Rectal smooth muscle tissue (tissue), 1 donor: ENCODE measurements around the gene C7orf57.

ENCODE experiments used
- H3K27ac ChIP-seq: one replicate; pipeline ENCODE4 v1.7.0; 2013; ENCODE audit warnings: low read depth, low read length, inconsistent platforms
- H3K27me3 ChIP-seq: one replicate; pipeline ENCODE4 v1.7.0; 2013; ENCODE audit warnings: low read length; ENCODE audit not compliant: control insufficient read depth, insufficient read depth
- H3K36me3 ChIP-seq: one replicate; pipeline ENCODE4 v1.7.0; 2013; ENCODE audit warnings: low read length; ENCODE audit not compliant: control insufficient read depth, insufficient read depth
- H3K4me1 ChIP-seq: one replicate; pipeline ENCODE4 v1.7.0; 2013; ENCODE audit warnings: low read length; ENCODE audit not compliant: control insufficient read depth, insufficient read depth
- H3K4me3 ChIP-seq: one replicate; pipeline ENCODE4 v1.7.0; 2013; ENCODE audit warnings: low read length
- H3K9ac ChIP-seq: one replicate; pipeline ENCODE4 v1.7.0; 2013; ENCODE audit warnings: low read length

C7orf57 gene

GRCh38 chr7:48041653-48041970 is 6.3 kb downstream of the C7orf57 start:
- Histone ChIP-seq H3K36me3 (no peaks in the 10 kb centered on the region), H3K27me3 (no peaks in the 10 kb centered on the region), H3K9ac (no peak overlapping the region), H3K27ac (no peak overlapping the region), H3K4me1 (no peaks in the 10 kb centered on the region), H3K4me3 (no peak overlapping the region)

GRCh38 chr7:48042216-48042615 is 6.9 kb downstream of the C7orf57 start:
- no peak overlapping the region for H3K9ac ChIP-seq
- no peaks in the 10 kb centered on the region for H3K36me3 ChIP-seq
- no peak overlapping the region for H3K27ac ChIP-seq
- no peak overlapping the region for H3K4me3 ChIP-seq
- H3K27me3 ChIP-seq = no peaks in the 10 kb centered on the region
- H3K4me1 ChIP-seq = no peaks in the 10 kb centered on the region

GRCh38 chr7:48042636-48043035 is 7.3 kb downstream of the C7orf57 start:
- Histone ChIP-seq H3K27ac (no peak overlapping the region), H3K4me3 (no peak overlapping the region), H3K4me1 (no peaks in the 10 kb centered on the region), H3K27me3 (no peaks in the 10 kb centered on the region), H3K36me3 (no peaks in the 10 kb centered on the region), H3K9ac (no peak overlapping the region)

GRCh38 chr7:48045195-48045765 is 9.9 kb downstream of the C7orf57 start:
- H3K27ac ChIP-seq = no peak overlapping the region
- no peak overlapping the region for H3K4me3 ChIP-seq
- no peak overlapping the region for H3K9ac ChIP-seq
- H3K36me3 ChIP-seq = no peaks in the 10 kb centered on the region
- no peaks in the 10 kb centered on the region for H3K4me1 ChIP-seq
- H3K27me3 ChIP-seq = no peaks in the 10 kb centered on the region

GRCh38 chr7:48046458-48046857 is 11.1 kb downstream of the C7orf57 start:
- no peaks in the 10 kb centered on the region for H3K36me3 ChIP-seq
- H3K27ac ChIP-seq = no peak overlapping the region
- no peak overlapping the region for H3K4me3 ChIP-seq
- H3K27me3 ChIP-seq = no peaks in the 10 kb centered on the region
- no peak overlapping the region for H3K9ac ChIP-seq
- H3K4me1 ChIP-seq = no peaks in the 10 kb centered on the region

- H3K9ac ChIP-seq = no peak overlapping the region
- H3K4me1 ChIP-seq = no peaks in the 10 kb centered on the region
- H3K27ac ChIP-seq = no peak overlapping the region
- no peaks in the 10 kb centered on the region for H3K36me3 ChIP-seq
- no peaks in the 10 kb centered on the region for H3K27me3 ChIP-seq
- no peak overlapping the region for H3K4me3 ChIP-seq
Observed at GRCh38 chr7:48048113-48048512, 12.8 kb downstream of the C7orf57 start.

GRCh38 chr7:48049850-48050249 is 14.5 kb downstream of the C7orf57 start:
- Histone ChIP-seq H3K4me3 (no peak overlapping the region), H3K9ac (no peak overlapping the region), H3K4me1 (no peaks in the 10 kb centered on the region), H3K27me3 (no peaks in the 10 kb centered on the region), H3K36me3 (no peaks in the 10 kb centered on the region), H3K27ac (no peak overlapping the region)

GRCh38 chr7:48052748-48053147 is 17.4 kb downstream of the C7orf57 start:
- no peaks in the 10 kb centered on the region for H3K27me3 ChIP-seq
- no peak overlapping the region for H3K4me3 ChIP-seq
- H3K4me1 ChIP-seq = no peaks in the 10 kb centered on the region
- no peak overlapping the region for H3K27ac ChIP-seq
- H3K9ac ChIP-seq = no peak overlapping the region
- H3K36me3 ChIP-seq = no peaks in the 10 kb centered on the region

GRCh38 chr7:48053736-48054135 is 18.4 kb downstream of the C7orf57 start:
- Histone ChIP-seq H3K36me3 (no peaks in the 10 kb centered on the region), H3K9ac (no peak overlapping the region), H3K4me1 (no peaks in the 10 kb centered on the region), H3K27ac (no peak overlapping the region), H3K4me3 (no peak overlapping the region), H3K27me3 (no peaks in the 10 kb centered on the region)

GRCh38 chr7:48058990-48059389 is 23.6 kb downstream of the C7orf57 start:
- no peaks in the 10 kb centered on the region for H3K36me3 ChIP-seq
- no peak overlapping the region for H3K4me3 ChIP-seq
- H3K27ac ChIP-seq = no peak overlapping the region
- H3K9ac ChIP-seq = no peak overlapping the region
- H3K4me1 ChIP-seq = no peaks in the 10 kb centered on the region
- no peaks in the 10 kb centered on the region for H3K27me3 ChIP-seq

GRCh38 chr7:48059706-48060105 is 24.4 kb downstream of the C7orf57 start:
- Histone ChIP-seq H3K36me3 (no peaks in the 10 kb centered on the region), H3K9ac (no peak overlapping the region), H3K4me3 (no peak overlapping the region), H3K27ac (no peak overlapping the region), H3K27me3 (no peaks in the 10 kb centered on the region), H3K4me1 (no peaks in the 10 kb centered on the region)

GRCh38 chr7:48063985-48064384 is 28.6 kb downstream of the C7orf57 start:
- Histone ChIP-seq H3K4me3 (no peak overlapping the region), H3K9ac (no peak overlapping the region), H3K36me3 (no peaks in the 10 kb centered on the region), H3K27me3 (no peaks in the 10 kb centered on the region), H3K27ac (no peak overlapping the region), H3K4me1 (no peaks in the 10 kb centered on the region)

GRCh38 chr7:48067475-48067874 is 32.1 kb downstream of the C7orf57 start:
- Histone ChIP-seq H3K9ac (no peak overlapping the region), H3K36me3 (no peaks in the 10 kb centered on the region), H3K4me1 (no peaks in the 10 kb centered on the region), H3K27me3 (no peaks in the 10 kb centered on the region), H3K4me3 (no peak overlapping the region), H3K27ac (no peak overlapping the region)
